ENCODE results near the gene COG4. TPM values are rescaled to one million over a fixed set of nuclear protein-coding genes. Genes with fewer than 3 reads are reported as not detected.
"Not testable (repeated sequence)": the region's sequence is repeated elsewhere in the genome, so short reads cannot be mapped to it uniquely, and the experiment has no call there.

The COG4 gene
- total RNA-seq, 2 experiments from 2014 or later = 62.1 to 71.3 TPM

DNA sequence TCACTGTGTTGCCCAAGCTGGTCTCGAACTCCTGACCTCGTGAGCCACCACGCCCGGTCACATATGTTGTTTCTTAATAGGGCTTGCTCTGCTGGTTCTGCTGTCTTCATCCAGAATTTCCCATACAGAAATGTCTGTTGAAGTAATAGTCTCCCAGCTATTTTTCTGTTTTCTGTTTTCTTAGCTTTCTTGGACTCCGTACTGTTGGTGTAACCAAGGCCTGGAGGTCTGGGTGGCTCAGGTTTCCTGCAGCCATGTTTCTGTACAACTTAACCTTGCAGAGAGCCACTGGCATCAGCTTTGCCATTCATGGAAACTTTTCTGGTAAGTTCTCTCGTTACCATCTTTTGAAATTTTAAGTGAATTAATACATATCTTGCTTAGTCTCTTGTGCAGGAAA is 3.0 kb upstream of the COG4 start:
- Mint-ChIP-seq H3K4me3 (peak overlapping the region; percentile 98), H3K9me3 (ENCODE audit: insufficient read depth) (no peaks in the 10 kb centered on the region), H3K27me3 (ENCODE audit: low read depth) (no peaks in the 10 kb centered on the region), H3K4me1 (ENCODE audit: low read depth) (peaks cover 48% of the 10 kb centered on the region), H3K27ac (peak overlapping the region; percentile 66), H3K36me3 (ENCODE audit: low read depth) (peaks cover 68% of the 10 kb centered on the region)
- CTCF ChIA-PET = interaction anchor here (2.3 to 3.1 kb wide), 2 partner anchors 17 to 180 kb away, joined by 7 to 39 read pairs; partner anchors contain the start of gene DDX19A
- DNase-seq (no peak), ATAC-seq (no peak)
- POLR2A ChIA-PET = interaction anchor here (2.7 kb wide), 1 partner anchor 146 kb away, joined by 18 read pairs; no protein-coding TSS in a partner anchor

GRCh38 chr16:70524399-70524825 is 1.1 kb upstream of the COG4 start:
- peak overlapping the region; percentile 98 for H3K4me3 Mint-ChIP-seq
- H3K9me3 Mint-ChIP-seq (ENCODE audit: insufficient read depth); H3K27me3 Mint-ChIP-seq (ENCODE audit: low read depth): not testable (repeated sequence)
- POLR2A ChIA-PET = interaction anchor here (0.6 to 2.7 kb wide), 14 partner anchors 9 to 273 kb away, joined by 3 to 19 read pairs (median 5); partner anchors contain the start of genes DDX19A, DDX19B and ST3GAL2
- H3K4me1 Mint-ChIP-seq (ENCODE audit: low read depth) = peaks cover 59% of the 10 kb centered on the region
- ATAC-seq = peak; percentile 11
- peak; percentile 32 for DNase-seq
- CTCF ChIA-PET = interaction anchor here (0.8 to 3.1 kb wide), 13 partner anchors 10 to 273 kb away, joined by 3 to 39 read pairs (median 4); partner anchors contain the start of genes DDX19A and EXOSC6
- peaks cover 68% of the 10 kb centered on the region for H3K36me3 Mint-ChIP-seq (ENCODE audit: low read depth)
- H3K27ac Mint-ChIP-seq = peak overlapping the region; percentile 99

- no peaks in the 10 kb centered on the region for H3K27me3 Mint-ChIP-seq (ENCODE audit: low read depth)
- peak; percentile 80 for DNase-seq
- H3K27ac Mint-ChIP-seq = peak within 1 kb of the TSS; percentile 99
- peak within 1 kb of the TSS; percentile 98 for H3K4me3 Mint-ChIP-seq
- peaks cover 64% of the 10 kb centered on the region for H3K36me3 Mint-ChIP-seq (ENCODE audit: low read depth)
- ChIA-PET POLR2A (interaction anchor here (0.8 to 3.2 kb wide), 10 partner anchors 14 to 273 kb away, joined by 3 to 21 read pairs (median 12); partner anchors contain the start of genes AARS1 and DDX19A), CTCF (interaction anchor here (1.0 to 5.0 kb wide), 12 partner anchors 10 to 273 kb away, joined by 3 to 50 read pairs (median 4); partner anchors contain the start of genes DDX19A and EXOSC6)
- H3K9me3 Mint-ChIP-seq (ENCODE audit: insufficient read depth) = no peaks in the 10 kb centered on the region
- H3K4me1 Mint-ChIP-seq (ENCODE audit: low read depth) = peaks cover 54% of the 10 kb centered on the region
- peak; percentile 63 for ATAC-seq
Observed at GRCh38 chr16:70523743-70524398, 517 bp upstream of the COG4 start, which contains the start of gene SF3B3. Gene SF3B3 (plus strand): TSS chr16:70523816. CDS start chr16:70526657, 2,841 bp downstream.

- Mint-ChIP-seq H3K27ac (peak overlapping the region; percentile 99), H3K36me3 (ENCODE audit: low read depth) (peaks cover 60% of the 10 kb centered on the region), H3K4me1 (ENCODE audit: low read depth) (peaks cover 47% of the 10 kb centered on the region), H3K27me3 (ENCODE audit: low read depth) (no peaks in the 10 kb centered on the region), H3K9me3 (ENCODE audit: insufficient read depth) (no peaks in the 10 kb centered on the region), H3K4me3 (peak overlapping the region; percentile 98)
- no peak for ATAC-seq
- DNase-seq = peak; percentile 41
- ChIA-PET CTCF (interaction anchor here (1.2 to 5.0 kb wide), 7 partner anchors 9 to 270 kb away, joined by 3 to 50 read pairs (median 4); no protein-coding TSS in a partner anchor), POLR2A (interaction anchor here (0.6 to 3.2 kb wide), 13 partner anchors 13 to 279 kb away, joined by 3 to 21 read pairs (median 4); partner anchors contain the start of genes AARS1, DDX19A and EXOSC6)
Observed at GRCh38 chr16:70522216-70523075, 908 bp downstream of the COG4 start.

GRCh38 chr16:70520612-70521297 is 2.6 kb downstream of the COG4 start:
- DNase-seq = peak; percentile 41

GRCh38 chr16:70512456-70512855 is 10.9 kb downstream of the COG4 start:
- H3K27me3 Mint-ChIP-seq (ENCODE audit: low read depth) = no peaks in the 10 kb centered on the region
- H3K4me3 Mint-ChIP-seq = no peak overlapping the region
- ChIA-PET CTCF (no interaction called here), POLR2A (no interaction called here)
- H3K27ac Mint-ChIP-seq = no peak overlapping the region
- H3K4me1 Mint-ChIP-seq (ENCODE audit: low read depth) = peaks cover 11% of the 10 kb centered on the region
- no peaks in the 10 kb centered on the region for H3K9me3 Mint-ChIP-seq (ENCODE audit: insufficient read depth)
- DNase-seq (no peak), ATAC-seq (no peak)
- peaks cover 51% of the 10 kb centered on the region for H3K36me3 Mint-ChIP-seq (ENCODE audit: low read depth)

More at GRCh38 chr16:70520612-70521297, 2.6 kb downstream of the COG4 start:
- Mint-ChIP-seq H3K9me3 (ENCODE audit: insufficient read depth) (no peaks in the 10 kb centered on the region), H3K4me1 (ENCODE audit: low read depth) (peaks cover 33% of the 10 kb centered on the region), H3K27me3 (ENCODE audit: low read depth) (no peaks in the 10 kb centered on the region), H3K4me3 (peak overlapping the region; percentile 98), H3K27ac (peak overlapping the region; percentile 80), H3K36me3 (ENCODE audit: low read depth) (peaks cover 53% of the 10 kb centered on the region)
- CTCF ChIA-PET = interaction anchor here (5.0 kb wide), 1 partner anchor 11 kb away, joined by 50 read pairs; no protein-coding TSS in a partner anchor
- POLR2A ChIA-PET = interaction anchor here (1.0 to 3.2 kb wide), 2 partner anchors 174 to 1044 kb away, joined by 4 to 21 read pairs; partner anchors contain the start of gene DDX19A
- ATAC-seq = peak; percentile 41

- no peak overlapping the region for H3K4me3 Mint-ChIP-seq
- H3K27ac Mint-ChIP-seq = no peak overlapping the region
- POLR2A ChIA-PET = no interaction called here
- peaks cover 11% of the 10 kb centered on the region for H3K4me1 Mint-ChIP-seq (ENCODE audit: low read depth)
- H3K9me3 Mint-ChIP-seq (ENCODE audit: insufficient read depth) = no peaks in the 10 kb centered on the region
- CTCF ChIA-PET = no interaction called here
- peaks cover 52% of the 10 kb centered on the region for H3K36me3 Mint-ChIP-seq (ENCODE audit: low read depth)
- H3K27me3 Mint-ChIP-seq (ENCODE audit: low read depth) = no peaks in the 10 kb centered on the region
- no peak for ATAC-seq
- no peak for DNase-seq
Observed at GRCh38 chr16:70511833-70512232, 11.5 kb downstream of the COG4 start.

DNA sequence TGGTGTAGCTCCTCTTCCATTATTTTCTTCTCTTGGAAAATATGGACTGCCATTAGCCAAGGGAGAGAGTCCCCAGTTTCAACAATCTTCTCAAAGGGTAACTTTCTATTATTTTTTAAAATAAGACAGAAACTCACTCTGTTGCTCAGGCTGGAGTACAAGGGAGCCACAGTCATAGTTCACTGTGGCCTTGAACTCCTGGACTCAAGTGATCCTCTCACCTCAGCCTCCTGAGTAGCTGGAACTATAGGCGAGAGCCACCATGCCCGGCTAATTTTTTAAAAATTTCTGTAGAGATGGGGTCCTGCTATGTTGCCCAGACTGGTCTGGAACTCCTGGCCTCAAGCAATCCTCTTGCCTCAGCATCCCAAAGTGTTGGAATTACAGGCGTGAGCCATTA is 13.1 kb downstream of the COG4 start:
- Mint-ChIP-seq H3K27me3 (ENCODE audit: low read depth) (no peaks in the 10 kb centered on the region), H3K36me3 (ENCODE audit: low read depth) (peaks cover 46% of the 10 kb centered on the region), H3K9me3 (ENCODE audit: insufficient read depth) (no peaks in the 10 kb centered on the region), H3K27ac (peak overlapping the region; percentile 13), H3K4me1 (ENCODE audit: low read depth) (peaks cover 11% of the 10 kb centered on the region), H3K4me3 (no peak overlapping the region)
- ATAC-seq (no peak), DNase-seq (no peak)
- ChIA-PET CTCF (interaction anchor here (1.5 to 2.4 kb wide), 4 partner anchors 11 to 143 kb away, joined by 6 to 50 read pairs (median 12); partner anchors contain the start of genes COG4 and SF3B3), POLR2A (interaction anchor here (3.2 kb wide), 1 partner anchor 12 kb away, joined by 17 read pairs; the partner anchor contains the start of genes COG4 and SF3B3)

DNA sequence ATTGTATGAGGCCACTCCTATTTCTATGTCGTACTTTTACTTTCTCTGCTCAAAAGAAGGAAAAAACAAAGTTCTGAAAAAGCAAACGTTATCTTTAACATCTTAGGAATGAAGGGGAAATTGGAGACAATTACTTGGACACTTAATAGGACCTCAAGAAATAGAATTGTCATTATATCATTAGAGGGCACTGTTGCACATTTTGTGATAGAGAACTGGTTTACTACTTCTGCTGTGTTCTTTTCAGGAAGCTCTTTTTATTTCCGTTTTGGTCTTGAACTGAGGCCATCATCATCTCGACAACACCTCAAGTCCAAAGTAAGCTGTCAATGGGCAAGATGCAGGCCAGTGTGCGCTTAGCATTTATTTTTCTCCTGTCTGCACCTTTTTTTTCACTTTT is 14.6 kb downstream of the COG4 start:
- POLR2A ChIA-PET = interaction anchor here (0.6 to 3.2 kb wide), 3 partner anchors 14 to 23 kb away, joined by 3 to 17 read pairs (median 3); partner anchors contain the start of genes COG4 and SF3B3

DNA sequence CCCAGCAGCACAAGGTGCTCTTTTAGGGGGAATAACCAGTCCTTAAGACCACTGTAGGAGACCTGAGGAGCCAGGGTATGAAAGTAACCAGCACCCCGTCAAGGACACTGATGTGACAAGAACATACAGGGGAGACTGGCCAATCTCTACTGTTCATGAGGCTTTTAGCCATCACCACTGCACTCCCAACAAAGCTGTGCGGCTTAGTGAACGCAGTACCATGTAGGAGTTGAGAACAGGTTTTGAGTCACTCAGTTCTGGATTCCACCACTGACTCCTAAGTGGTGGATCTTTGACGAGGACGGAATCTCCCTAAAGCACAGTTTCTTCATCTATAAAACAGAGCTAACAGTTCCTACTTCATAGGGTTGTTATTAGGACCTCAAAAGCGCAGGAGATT is 26.8 kb downstream of the COG4 start:
- Mint-ChIP-seq H3K4me3 (no peak overlapping the region), H3K27me3 (ENCODE audit: low read depth) (no peaks in the 10 kb centered on the region), H3K27ac (no peak overlapping the region), H3K36me3 (ENCODE audit: low read depth) (peaks cover 59% of the 10 kb centered on the region), H3K4me1 (ENCODE audit: low read depth) (peaks cover 22% of the 10 kb centered on the region), H3K9me3 (ENCODE audit: insufficient read depth) (no peaks in the 10 kb centered on the region)
- DNase-seq (no peak), ATAC-seq (no peak)
- CTCF ChIA-PET = interaction anchor here (0.8 to 3.1 kb wide), 4 partner anchors 13 to 158 kb away, joined by 3 to 15 read pairs (median 6); no protein-coding TSS in a partner anchor
- POLR2A ChIA-PET = no interaction called here

More for the DNA sequence above, 14.6 kb downstream of the COG4 start:
- no peaks in the 10 kb centered on the region for H3K27me3 Mint-ChIP-seq (ENCODE audit: low read depth)
- no peak overlapping the region for H3K4me3 Mint-ChIP-seq
- DNase-seq (no peak), ATAC-seq (peak; percentile 72)
- CTCF ChIA-PET = interaction anchor here (0.6 to 2.4 kb wide), 35 partner anchors 8 to 262 kb away, joined by 3 to 50 read pairs (median 5); partner anchors contain the start of genes COG4 and SF3B3
- H3K9me3 Mint-ChIP-seq (ENCODE audit: insufficient read depth) = no peaks in the 10 kb centered on the region
- H3K36me3 Mint-ChIP-seq (ENCODE audit: low read depth) = peaks cover 42% of the 10 kb centered on the region
- H3K27ac Mint-ChIP-seq = peak overlapping the region; percentile 83
- peaks cover 11% of the 10 kb centered on the region for H3K4me1 Mint-ChIP-seq (ENCODE audit: low read depth)
